HUDEP-2 (cell line): Measurements from ENCODE around the gene CPSF7.
"Not testable (repeated sequence)": the region's sequence is repeated elsewhere in the genome, so short reads cannot be mapped to it uniquely, and the experiment has no call there.

ENCODE experiments used
- DNase-seq, 76 experiments: peaks; one replicate each; lab custom pipeline; 2025; ENCODE audit not compliant: unreplicated experiment in 76 of 76; lab: John Stamatoyannopoulos, UW

Gene CPSF7, protein sequence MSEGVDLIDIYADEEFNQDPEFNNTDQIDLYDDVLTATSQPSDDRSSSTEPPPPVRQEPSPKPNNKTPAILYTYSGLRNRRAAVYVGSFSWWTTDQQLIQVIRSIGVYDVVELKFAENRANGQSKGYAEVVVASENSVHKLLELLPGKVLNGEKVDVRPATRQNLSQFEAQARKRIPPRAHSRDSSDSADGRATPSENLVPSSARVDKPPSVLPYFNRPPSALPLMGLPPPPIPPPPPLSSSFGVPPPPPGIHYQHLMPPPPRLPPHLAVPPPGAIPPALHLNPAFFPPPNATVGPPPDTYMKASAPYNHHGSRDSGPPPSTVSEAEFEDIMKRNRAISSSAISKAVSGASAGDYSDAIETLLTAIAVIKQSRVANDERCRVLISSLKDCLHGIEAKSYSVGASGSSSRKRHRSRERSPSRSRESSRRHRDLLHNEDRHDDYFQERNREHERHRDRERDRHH

DNA sequence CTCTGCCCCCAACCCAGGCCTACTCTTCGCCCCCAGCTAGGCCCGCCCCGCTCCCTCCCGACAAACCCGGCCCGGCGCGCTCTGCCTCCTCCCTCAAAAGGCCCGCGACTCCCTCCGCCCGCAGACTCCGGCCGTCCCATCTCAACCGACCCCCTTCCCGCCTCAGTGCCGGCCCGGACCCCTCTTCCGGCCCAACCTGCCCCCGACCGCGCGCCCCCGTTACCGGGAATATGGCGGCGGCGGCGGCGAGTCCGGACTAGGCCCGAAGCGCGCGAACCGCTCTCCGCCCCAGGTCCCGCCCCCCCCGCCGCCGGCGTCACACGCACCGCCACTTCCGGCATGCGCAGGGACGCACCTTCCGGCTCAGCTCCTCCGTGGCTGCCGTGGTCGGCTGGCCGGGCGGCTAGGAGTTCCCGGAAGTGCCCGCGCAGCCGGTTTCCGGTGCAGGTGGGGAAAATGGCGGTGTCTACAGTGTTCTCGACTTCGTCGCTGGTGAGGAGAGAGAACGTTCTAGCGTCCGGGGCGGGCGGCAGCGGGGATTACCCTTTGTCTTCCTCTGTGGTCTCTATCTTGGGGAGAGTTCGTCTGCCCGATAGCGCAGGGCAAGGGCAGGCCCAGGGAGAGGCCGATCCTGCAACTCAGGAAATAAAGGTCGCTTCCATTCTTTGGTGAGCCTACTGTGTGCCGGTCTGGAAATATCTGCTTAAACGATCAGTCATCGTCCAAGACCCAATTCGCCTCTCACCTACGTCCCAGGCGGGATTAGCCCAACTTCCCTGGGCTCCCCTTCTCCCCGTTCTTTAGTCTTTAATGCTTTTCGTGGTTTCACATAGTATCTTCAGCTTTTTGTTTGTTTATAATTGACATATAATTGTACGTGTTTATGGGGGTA, at the start of gene CPSF7, which contains the start of gene SDHAF2:
Gene CPSF7 (minus strand): TSS at position 285 of the 892 bp plus-strand sequence. CDS start 740 bp downstream, outside the sequence.
Gene SDHAF2 (plus strand): TSS at position 434 of the 892 bp plus-strand sequence. CDS start 23 bp downstream, at position 457.
- DNase-seq: peak in 75 of 76 experiments; percentile 70 to 98 (median 91)

GRCh38 chr11:61477727-61478148, 48.0 kb upstream of the CPSF7 start:
- DNase-seq: peak in 20 of 76 experiments; percentile 4 to 48 (median 18)

DNA sequence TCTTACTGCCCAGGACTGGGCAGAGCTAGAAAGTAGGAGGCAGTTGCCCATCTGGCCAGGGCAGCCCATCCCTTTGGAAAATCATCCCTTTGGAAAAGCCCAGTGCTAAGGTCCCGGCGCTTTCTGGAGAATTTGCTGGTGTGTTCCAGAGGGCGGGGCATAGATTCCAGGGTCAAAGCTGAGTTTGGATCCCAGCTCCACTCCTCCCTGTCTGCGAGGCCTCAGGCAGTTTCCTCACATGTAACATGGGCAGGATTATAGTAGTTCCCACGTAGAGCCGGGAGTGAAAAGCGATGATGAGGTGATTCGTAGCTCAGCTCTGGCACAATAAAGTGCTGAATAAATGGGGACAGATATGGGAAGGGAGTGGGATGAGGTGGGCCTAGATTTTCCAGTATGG, 47.4 kb upstream of the CPSF7 start:
- no peak for DNase-seq

GRCh38 chr11:61476371-61476770, 46.6 kb upstream of the CPSF7 start:
- DNase-seq: no peak

DNA sequence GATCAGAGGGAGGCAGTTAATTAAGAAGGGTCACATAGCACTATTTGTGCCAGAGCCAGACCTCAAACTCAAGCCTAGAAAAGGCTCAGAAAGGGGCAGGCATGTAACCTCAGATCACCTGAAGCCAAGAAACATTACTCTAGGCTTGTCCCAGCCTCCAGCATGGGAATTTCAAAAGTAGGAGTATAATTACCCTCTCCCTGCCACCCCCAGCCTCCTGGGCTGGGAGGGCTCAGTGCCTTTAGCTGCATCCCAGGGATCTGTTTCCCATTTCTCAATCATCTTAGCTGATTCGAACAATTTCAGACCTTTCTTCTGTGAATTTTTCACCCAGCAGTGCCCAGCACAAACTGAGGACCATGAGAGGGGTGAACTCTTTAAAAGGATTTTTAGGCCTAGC, 45.7 kb upstream of the CPSF7 start:
- no peak for DNase-seq

- no peak for DNase-seq
Observed at GRCh38 chr11:61474013-61474643, 44.4 kb upstream of the CPSF7 start.

DNA sequence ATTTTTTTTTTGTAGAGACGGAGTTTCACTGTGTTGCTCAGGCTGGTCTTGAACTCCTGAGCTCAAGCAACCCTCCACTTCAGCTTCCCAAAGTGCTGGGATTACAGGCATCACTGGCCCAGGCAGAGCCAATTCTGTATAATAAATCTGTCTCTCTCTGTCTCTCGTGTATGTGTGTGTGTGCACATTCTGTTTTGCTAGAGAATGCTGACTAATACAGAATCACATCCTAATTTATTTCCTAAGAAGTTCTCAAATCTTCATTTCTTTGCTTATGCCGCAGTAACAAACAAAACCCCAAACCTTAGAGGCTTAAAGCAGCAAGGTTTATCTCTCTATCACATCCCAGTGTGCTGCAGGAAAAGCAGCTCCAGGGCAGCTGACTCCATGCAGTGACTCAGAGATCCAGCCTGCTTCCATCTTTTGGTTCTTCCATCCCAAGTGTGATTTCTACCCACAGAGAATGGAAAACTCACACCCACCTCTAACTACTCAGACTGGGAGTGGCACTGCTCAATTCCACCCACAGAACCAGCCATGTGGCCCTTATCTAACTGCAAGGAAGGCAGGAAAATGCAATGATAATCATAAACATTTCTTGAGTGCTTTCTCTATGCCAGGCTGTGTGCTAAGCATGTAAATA, 43.7 kb upstream of the CPSF7 start:
- DNase-seq: peak in 31 of 76 experiments; percentile 4 to 54 (median 19)

DNA sequence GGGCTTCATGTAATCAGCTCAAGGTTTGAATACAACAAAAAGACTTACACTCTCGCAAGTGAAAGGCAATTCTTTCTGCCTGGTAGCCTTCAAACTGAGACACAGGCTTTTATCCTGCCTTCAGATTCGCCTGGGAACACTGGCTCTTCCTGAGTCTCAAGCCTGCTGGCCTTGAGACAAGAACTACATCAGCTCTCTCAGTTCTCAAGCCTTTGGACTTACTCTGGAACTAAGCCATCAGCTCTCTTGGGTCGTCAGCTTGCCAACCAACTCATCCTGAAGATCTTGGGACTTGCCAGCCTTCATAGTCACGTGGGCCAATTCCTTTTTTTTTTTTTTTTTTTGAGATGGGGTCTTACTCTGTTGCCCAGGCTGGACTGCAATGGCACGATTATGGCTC, 43.1 kb upstream of the CPSF7 start:
- DNase-seq: no peak

GRCh38 chr11:61472282-61472681, 42.5 kb upstream of the CPSF7 start:
- DNase-seq: no peak

DNA sequence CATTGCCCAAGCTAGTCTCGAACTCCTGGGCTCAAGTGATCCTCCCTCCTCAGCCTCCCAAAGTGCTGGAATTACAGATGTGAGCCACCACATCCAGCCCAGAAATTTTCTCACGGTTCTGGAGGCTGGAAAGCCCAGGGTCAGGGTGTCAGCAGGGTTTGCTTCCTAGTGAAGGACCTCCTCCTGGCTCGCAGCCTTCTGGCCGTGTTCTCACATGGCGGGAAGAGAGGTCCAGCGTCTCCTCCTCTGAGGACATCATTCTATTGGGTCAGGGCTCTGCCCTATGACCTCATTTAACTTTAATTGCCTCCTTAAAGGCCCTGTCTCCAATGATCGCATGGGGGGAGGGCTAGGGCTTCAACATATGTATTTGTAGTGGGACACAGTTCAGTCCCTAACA, 38.2 kb upstream of the CPSF7 start:
- no peak for DNase-seq

- DNase-seq: not testable (repeated sequence)
Observed at GRCh38 chr11:61467602-61468001, 37.8 kb upstream of the CPSF7 start.

DNA sequence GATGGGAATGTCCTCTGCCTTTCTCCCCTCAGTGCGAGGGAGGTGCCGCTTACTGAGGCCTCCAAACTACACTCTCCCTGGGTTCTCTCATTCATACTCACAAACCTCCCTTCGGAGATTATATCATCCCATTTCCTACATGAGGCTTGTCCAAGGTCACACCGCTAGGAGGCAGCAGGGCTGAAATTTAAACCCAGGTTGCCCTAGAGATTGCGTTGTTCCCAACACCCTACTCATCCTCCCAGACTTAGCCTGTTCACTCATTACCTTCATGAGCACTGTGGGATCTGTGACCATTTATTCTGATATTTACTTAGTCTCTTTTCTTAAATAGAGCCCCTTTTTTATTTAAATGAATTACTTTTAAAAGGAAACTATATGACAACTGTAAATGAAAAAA, 31.2 kb upstream of the CPSF7 start:
- DNase-seq: no peak

DNA sequence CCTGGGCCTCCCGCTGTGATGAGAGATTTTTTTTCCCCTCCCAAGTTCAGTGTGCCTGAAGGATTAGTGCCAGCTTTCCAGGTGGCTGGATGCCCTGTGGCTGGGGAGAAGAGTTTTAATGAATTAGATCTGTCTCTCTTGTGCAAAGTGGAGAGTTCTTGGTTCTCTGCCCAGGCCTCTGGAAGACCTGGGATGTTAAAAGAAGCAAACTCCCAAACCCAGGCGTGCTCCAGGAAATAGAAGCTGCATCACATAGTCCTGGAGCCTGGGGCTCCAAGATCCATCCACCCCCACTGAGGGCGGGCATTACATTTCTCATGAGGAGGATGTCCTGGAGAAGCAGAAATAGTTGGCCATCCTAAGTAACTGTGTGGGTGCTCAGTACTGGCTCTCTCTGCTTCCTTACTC, 30.7 kb upstream of the CPSF7 start:
- no peak for DNase-seq

DNA sequence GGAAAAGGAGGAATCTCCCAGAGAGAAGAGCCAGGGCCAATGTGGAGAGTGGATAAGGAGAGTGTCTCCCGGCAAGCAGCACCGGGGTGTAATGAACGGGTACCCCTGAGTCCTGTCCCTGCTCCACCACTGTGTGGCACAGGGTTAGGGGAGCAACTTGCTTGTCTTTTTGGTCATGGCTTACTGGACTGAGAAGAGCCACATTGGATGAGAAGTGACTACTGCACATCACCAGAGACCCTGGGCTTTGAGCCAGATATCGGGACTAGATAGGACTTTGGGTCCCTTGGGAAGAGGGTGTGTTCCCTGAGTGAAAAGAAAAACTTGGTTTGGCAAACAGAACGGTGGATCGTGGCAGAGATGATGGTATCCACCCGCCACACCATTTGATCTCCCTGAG, 24.7 kb upstream of the CPSF7 start:
- DNase-seq: no peak

- DNase-seq: no peak
Observed at GRCh38 chr11:61453695-61454094, 23.9 kb upstream of the CPSF7 start.

GRCh38 chr11:61452825-61453224, 23.1 kb upstream of the CPSF7 start:
- DNase-seq: no peak

- DNase-seq: no peak
Observed at GRCh38 chr11:61448552-61448927, 18.8 kb upstream of the CPSF7 start.

DNA sequence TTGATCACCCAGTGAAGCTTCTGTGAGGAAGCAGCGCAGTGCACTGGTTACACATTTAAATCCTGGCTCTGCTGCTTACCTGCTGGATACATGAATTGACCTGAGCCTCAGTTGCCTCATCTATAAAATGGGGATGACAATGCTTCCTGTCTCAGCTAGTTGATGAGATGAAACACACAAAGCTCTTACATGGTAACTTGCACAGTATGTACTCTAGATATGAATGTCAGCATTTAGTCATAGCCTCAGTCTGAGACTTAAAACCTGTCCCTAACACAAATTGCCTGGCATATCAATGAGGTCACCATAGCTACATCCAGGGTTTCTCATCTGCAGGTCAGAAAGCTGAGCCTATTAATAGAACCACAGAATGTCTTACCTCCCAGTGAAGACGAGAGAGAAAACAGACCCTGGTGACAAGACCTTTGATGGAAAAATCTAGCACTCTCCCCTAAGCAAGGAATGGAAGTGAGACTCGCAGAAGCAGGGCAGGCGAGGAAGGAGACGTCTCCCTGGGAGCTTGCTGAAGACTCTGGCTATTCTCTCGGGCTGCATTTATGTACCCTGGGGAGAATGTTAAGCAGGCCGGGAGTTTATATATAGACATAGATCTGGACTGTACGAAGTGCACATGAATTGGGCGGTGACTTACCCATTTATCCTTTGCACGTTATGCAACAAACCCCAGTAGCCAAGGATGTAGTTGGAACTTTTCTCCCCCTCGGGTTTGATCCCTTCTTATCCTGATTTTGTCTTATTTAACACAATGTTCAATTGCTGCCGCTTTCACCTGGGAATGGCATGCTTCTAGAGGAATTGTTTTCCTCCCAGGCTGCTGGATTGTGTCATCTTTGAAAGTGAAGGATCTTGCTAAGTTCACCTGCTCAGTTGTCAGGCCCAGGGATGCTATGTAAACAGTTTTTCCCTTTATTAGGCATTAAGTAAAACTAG, 18.1 kb upstream of the CPSF7 start:
- DNase-seq: no peak

GRCh38 chr11:61446211-61446651, 16.5 kb upstream of the CPSF7 start:
- DNase-seq: peak in 73 of 76 experiments; percentile 26 to 92 (median 79)
